ENCODE results near the gene PRR7. TPM values are rescaled to one million over a fixed set of nuclear protein-coding genes. Genes with fewer than 3 reads are reported as not detected.

PRR7 gene
- total and polyA plus RNA-seq, 2 of the 13 experiments (the other 11 are each of a cell fraction or from before 2014, with no cell fraction given): 4.8 to 5.0 TPM

DNA sequence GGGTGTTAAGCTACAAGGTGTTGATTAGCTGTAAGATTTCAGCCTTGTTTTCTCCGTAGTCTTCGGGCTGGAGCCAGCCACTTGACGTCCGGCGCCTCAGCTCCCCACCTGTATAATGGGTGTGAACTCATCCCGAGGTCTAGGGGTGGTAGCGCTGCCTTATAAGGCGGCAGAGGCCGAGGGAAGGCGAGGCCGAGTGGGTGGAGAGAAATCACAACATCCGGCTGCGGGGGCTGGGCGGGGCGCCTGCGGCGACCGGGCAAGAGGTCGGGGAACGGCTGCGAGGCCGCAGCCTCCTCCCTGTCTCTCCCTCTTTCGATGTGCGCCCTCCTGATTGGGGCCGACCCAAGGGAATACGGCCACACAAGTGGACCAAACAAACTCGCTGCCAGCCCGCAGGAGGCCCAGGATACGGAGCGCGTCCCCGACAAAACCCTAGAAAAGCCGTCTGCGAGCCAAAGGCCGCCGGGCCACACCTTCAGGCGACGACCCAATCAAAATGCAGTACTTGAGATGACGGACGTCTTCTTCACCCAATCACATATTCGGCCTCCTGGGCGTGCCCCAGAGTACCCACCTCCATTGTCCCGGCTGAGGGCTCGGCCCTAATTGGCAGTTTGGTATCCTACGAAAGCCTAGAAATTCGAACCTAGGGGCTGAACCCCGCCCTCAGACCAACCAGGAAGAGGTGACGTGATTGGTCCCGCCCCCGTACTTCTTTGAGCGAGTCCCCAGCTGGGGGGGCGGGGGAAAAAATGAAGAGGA lies 20.6 kb upstream of the PRR7 start (continued):
- TF ChIP-seq, protein P1, sequence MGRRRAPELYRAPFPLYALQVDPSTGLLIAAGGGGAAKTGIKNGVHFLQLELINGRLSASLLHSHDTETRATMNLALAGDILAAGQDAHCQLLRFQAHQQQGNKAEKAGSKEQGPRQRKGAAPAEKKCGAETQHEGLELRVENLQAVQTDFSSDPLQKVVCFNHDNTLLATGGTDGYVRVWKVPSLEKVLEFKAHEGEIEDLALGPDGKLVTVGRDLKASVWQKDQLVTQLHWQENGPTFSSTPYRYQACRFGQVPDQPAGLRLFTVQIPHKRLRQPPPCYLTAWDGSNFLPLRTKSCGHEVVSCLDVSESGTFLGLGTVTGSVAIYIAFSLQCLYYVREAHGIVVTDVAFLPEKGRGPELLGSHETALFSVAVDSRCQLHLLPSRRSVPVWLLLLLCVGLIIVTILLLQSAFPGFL (CRISPR knock-in tag; IDR thresholded peaks at IDR 0.05): no peak
- TF ChIP-seq ZBTB49 (CRISPR knock-in tag; IDR thresholded peaks at IDR 0.05; ENCODE audit: borderline replicate concordance) (no peak), SMYD3 (CRISPR knock-in tag; IDR thresholded peaks at IDR 0.05) (0 out of 2 replicates have a peak, but pooled peaks have one; percentile 32), ZNF672 (CRISPR knock-in tag; IDR thresholded peaks at IDR 0.05) (no peak), SKIL (CRISPR knock-in tag; IDR thresholded peaks at IDR 0.05; ENCODE audit: borderline replicate concordance) (no peak; the same call in 1 of the 2 replicates), TBP (CRISPR knock-in tag; IDR thresholded peaks at IDR 0.05) (no peak), SOX13 (IDR thresholded peaks at IDR 0.05) (no peak), SOX13 (CRISPR knock-in tag; conservative IDR thresholded peaks at IDR 0.05 in 1 of 2, IDR thresholded peaks at IDR 0.05 in 1 of 2) (no peak; a peak in 2 of 4 replicates), ZNF605 (CRISPR knock-in tag; IDR thresholded peaks at IDR 0.05) (peak; percentile 75), MIER2 (CRISPR knock-in tag; IDR thresholded peaks at IDR 0.05) (no peak), MEIS2 (CRISPR knock-in tag; IDR thresholded peaks at IDR 0.05) (no peak; the same call in 1 of the 2 replicates), ZNF432 (CRISPR knock-in tag; IDR thresholded peaks at IDR 0.05; ENCODE audit: borderline replicate concordance) (no peak), ZNF670 (CRISPR knock-in tag; IDR thresholded peaks at IDR 0.05; ENCODE audit: borderline replicate concordance) (no peak), KMT2A (CRISPR knock-in tag; IDR thresholded peaks at IDR 0.05) (no peak), SYNCRIP (IDR thresholded peaks at IDR 0.05; ENCODE audit: insufficient read depth, low read depth, low read length) (no peak), ZMYM3 (CRISPR knock-in tag; IDR thresholded peaks at IDR 0.05) (peak; percentile 99), MXD4 (CRISPR knock-in tag; IDR thresholded peaks at IDR 0.05) (peak; percentile 47; the same call in 1 of the 2 replicates), ZNF691 (CRISPR knock-in tag; IDR thresholded peaks at IDR 0.05; ENCODE audit: borderline replicate concordance, low read depth) (peak; percentile 55; the same call in 1 of the 2 replicates), DPF2 (CRISPR knock-in tag; IDR thresholded peaks at IDR 0.05; ENCODE audit: borderline replicate concordance, low read depth) (no peak)
- TF ChIP-seq, protein P2, sequence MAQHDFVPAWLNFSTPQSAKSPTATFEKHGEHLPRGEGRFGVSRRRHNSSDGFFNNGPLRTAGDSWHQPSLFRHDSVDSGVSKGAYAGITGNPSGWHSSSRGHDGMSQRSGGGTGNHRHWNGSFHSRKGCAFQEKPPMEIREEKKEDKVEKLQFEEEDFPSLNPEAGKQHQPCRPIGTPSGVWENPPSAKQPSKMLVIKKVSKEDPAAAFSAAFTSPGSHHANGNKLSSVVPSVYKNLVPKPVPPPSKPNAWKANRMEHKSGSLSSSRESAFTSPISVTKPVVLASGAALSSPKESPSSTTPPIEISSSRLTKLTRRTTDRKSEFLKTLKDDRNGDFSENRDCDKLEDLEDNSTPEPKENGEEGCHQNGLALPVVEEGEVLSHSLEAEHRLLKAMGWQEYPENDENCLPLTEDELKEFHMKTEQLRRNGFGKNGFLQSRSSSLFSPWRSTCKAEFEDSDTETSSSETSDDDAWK (CRISPR knock-in tag; IDR thresholded peaks at IDR 0.05): no peak
- TF ChIP-seq, protein P3, sequence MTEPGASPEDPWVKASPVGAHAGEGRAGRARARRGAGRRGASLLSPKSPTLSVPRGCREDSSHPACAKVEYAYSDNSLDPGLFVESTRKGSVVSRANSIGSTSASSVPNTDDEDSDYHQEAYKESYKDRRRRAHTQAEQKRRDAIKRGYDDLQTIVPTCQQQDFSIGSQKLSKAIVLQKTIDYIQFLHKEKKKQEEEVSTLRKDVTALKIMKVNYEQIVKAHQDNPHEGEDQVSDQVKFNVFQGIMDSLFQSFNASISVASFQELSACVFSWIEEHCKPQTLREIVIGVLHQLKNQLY (CRISPR knock-in tag; IDR thresholded peaks at IDR 0.05): 0 out of 2 replicates have a peak, but pooled peaks have one; percentile 8

Measured in HepG2 (cell line).